CD14-positive monocyte (primary cell): ENCODE data around the gene PIK3AP1. TPM values are rescaled to one million over a fixed set of nuclear protein-coding genes. Genes with fewer than 3 reads are reported as not detected.

Experiments used
- DNase-seq, 3 donors: peaks; one replicate each; pipeline ENCODE4 v3.0.0-alpha.2; 2011 to 2022
- H2AFZ ChIP-seq: 2 replicates; pipeline ENCODE4 v1.6.0; 2012; ENCODE audit warnings: mild to moderate bottlenecking, low read depth, low read length, inconsistent platforms; ENCODE audit not compliant: insufficient read depth, poor library complexity, severe bottlenecking
- H3K27ac ChIP-seq, 2 donors: 1 replicate in 1 of 2; 2 replicates in 1 of 2; pipeline ENCODE4 v1.5.1; 2012 to 2013; ENCODE audit warnings: low read length in 2 of 2, control low read depth in 1 of 2, inconsistent platforms in 1 of 2, low read depth in 1 of 2, mild to moderate bottlenecking in 1 of 2
- H3K27me3 ChIP-seq, 2 donors: one replicate each; pipeline versions ENCODE4 v1.6.0 to v1.6.1; 2011 to 2013; ENCODE audit warnings: low read length in 2 of 2; ENCODE audit not compliant: control insufficient read depth in 2 of 2, insufficient read depth in 2 of 2
- H3K36me3 ChIP-seq, 2 donors: replicated peaks in 1 of 2; 1 replicate in 1 of 2; 2 replicates in 1 of 2; pipeline versions ENCODE4 v1.5.1 to v1.6.1; 2012 to 2013; ENCODE audit warnings: low read length in 2 of 2, control low read depth in 1 of 2, inconsistent platforms in 1 of 2, mild to moderate bottlenecking in 1 of 2; ENCODE audit not compliant: insufficient read depth in 2 of 2, control insufficient read depth in 1 of 2
- H3K4me1 ChIP-seq, 2 donors: 1 replicate in 1 of 2; 2 replicates in 1 of 2; pipeline versions ENCODE4 v1.5.1 to v1.6.1; 2012 to 2013; ENCODE audit warnings: low read length in 2 of 2, control low read depth in 1 of 2, inconsistent platforms in 1 of 2, mild to moderate bottlenecking in 1 of 2, moderate library complexity in 1 of 2; ENCODE audit not compliant: insufficient read depth in 2 of 2, control insufficient read depth in 1 of 2
- H3K4me2 ChIP-seq: replicated peaks from 2 replicates; pipeline ENCODE3; 2012; ENCODE audit warnings: low read length, moderate library complexity, mild to moderate bottlenecking; ENCODE audit not compliant: poor library complexity, severe bottlenecking; ENCODE audit errors: extremely low read depth
- H3K4me3 ChIP-seq, 3 experiments: fragments of 200-600 bp in 1 of 3; sonication (generic) in 1 of 3; replicated peaks in 1 of 3; 1 replicate in 2 of 3; 2 replicates in 1 of 3; pipeline ENCODE4 v1.5.1; 2011 to 2013; ENCODE audit warnings: low read length in 3 of 3, mild to moderate bottlenecking in 3 of 3, control low read depth in 2 of 3, low read depth in 2 of 3, inconsistent platforms in 1 of 3, moderate library complexity in 1 of 3
- H3K79me2 ChIP-seq: 2 replicates; pipeline ENCODE4 v1.6.0; 2012; ENCODE audit warnings: mild to moderate bottlenecking, control low read depth, inconsistent platforms, low read length, moderate library complexity; ENCODE audit not compliant: insufficient read depth
- H3K9ac ChIP-seq: 2 replicates; pipeline ENCODE4 v1.6.0; 2017; ENCODE audit warnings: low read length, mild to moderate bottlenecking; ENCODE audit not compliant: insufficient read depth, poor library complexity, severe bottlenecking
- H3K9me3 ChIP-seq, 2 donors: replicated peaks in 1 of 2; 1 replicate in 1 of 2; 2 replicates in 1 of 2; pipeline versions ENCODE4 v1.5.1 to v1.6.1; 2012 to 2013; ENCODE audit warnings: low read length in 2 of 2, control low read depth in 1 of 2; ENCODE audit not compliant: control insufficient read depth in 1 of 2, insufficient read depth in 1 of 2
- H4K20me1 ChIP-seq: 2 replicates; pipeline ENCODE4 v1.6.0; 2012; ENCODE audit warnings: mild to moderate bottlenecking, low read length, control low read depth, moderate library complexity; ENCODE audit not compliant: insufficient read depth
- H3K27ac Mint-ChIP-seq, 7 donors: one replicate each; pipeline ENCODE4 v1.8.0; 2020; ENCODE audit warnings: mild to moderate bottlenecking in 7 of 7, mixed read lengths in 7 of 7, moderate library complexity in 6 of 7, inconsistent platforms in 2 of 7
- H3K27me3 Mint-ChIP-seq, 3 donors: one replicate each; pipeline ENCODE4 v1.8.0; 2021 to 2022; ENCODE audit warnings: low read depth in 3 of 3, mild to moderate bottlenecking in 3 of 3, mixed read lengths in 3 of 3, moderate library complexity in 3 of 3, inconsistent platforms in 1 of 3
- H3K36me3 Mint-ChIP-seq, 2 donors: one replicate each; pipeline ENCODE4 v1.8.0; 2020; ENCODE audit warnings: mixed read lengths in 2 of 2, inconsistent platforms in 1 of 2, mild to moderate bottlenecking in 1 of 2
- H3K4me1 Mint-ChIP-seq: one replicate; pipeline ENCODE4 v1.8.0; 2020; ENCODE audit warnings: mild to moderate bottlenecking, mixed read lengths
- H3K4me3 Mint-ChIP-seq, 2 donors: one replicate each; pipeline ENCODE4 v1.8.0; 2020; ENCODE audit warnings: mild to moderate bottlenecking in 2 of 2, mixed read lengths in 2 of 2, moderate library complexity in 1 of 2
- H3K9me3 Mint-ChIP-seq, 7 donors: one replicate each; pipeline ENCODE4 v1.8.0; 2020 to 2022; ENCODE audit warnings: mixed read lengths in 7 of 7, mild to moderate bottlenecking in 6 of 7, moderate library complexity in 6 of 7, inconsistent platforms in 2 of 7
- WGBS: methylation state at CpG from one replicate; pipeline ENCODE4 v1.1.5; 2013; ENCODE audit warnings: missing lambda C conversion rate; ENCODE audit not compliant: insufficient coverage; 5-methylcytosine and 5-hydroxymethylcytosine counted together
- intact Hi-C, 2 donors: fragments of 100-400 bp; cut with micrococcal nuclease; formaldehyde crosslinking; loops; one replicate each; pipeline versions ENCODE4 v1.15.0 to v1.15.1; 2023
- polyA plus RNA-seq, 3 donors: library from polyadenylated mRNA; depleted of rRNA in 1 of 3; unstranded in 2 of 3; stranded (reverse) in 1 of 3; fragments of 300-500 nt in 2 of 3; fragments of >200 nt in 1 of 3; fragmentation: Illumina TruSeq in 2 of 3; gene quantifications; 1 replicate in 2 of 3; 2 replicates in 1 of 3; pipeline ENCODE4 v1.2.3, GENCODE V29; 2012 to 2021
- TF ChIP-seq, protein P1 (sequence below): fragments of 200-600 bp; IDR thresholded peaks from one replicate; pipeline ENCODE4 v1.8.0; 2022; ENCODE audit warnings: antibody characterized with exemption, mild to moderate bottlenecking

Gene PIK3AP1
- polyA plus RNA-seq, 3 donors: 95.5 to 157 (median 112) TPM

DNA sequence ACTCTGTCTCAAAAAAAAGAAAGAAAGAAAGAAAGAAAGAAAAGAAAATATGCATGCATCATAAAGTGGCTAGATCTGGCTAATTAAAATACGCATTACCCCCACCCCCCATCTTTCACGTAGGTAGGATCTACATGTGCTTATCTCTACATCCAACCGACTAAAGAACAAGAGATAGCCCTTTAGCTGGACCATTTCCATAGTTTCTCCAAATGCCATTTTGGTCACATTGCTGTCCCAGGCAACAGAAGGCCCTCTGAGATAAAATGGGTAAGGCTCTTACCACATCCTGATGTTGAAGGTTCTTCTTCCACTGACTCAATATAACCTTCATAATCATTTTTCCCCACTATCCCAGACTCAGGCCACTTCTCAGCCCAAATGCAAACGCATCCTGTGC, 31.5 kb downstream of the PIK3AP1 start:
- Mint-ChIP-seq H3K9me3 (peaks cover 0 to 4% (median 0%) of the 10 kb centered on the region in 7 donors), H3K4me1 (peaks cover 71% of the 10 kb centered on the region), H3K27me3 (peaks cover 0 to 1% (median 0%) of the 10 kb centered on the region in 3 donors), H3K4me3 (no peak overlapping the region), H3K36me3 (peaks cover 42 to 43% of the 10 kb centered on the region in 2 donors), H3K27ac (peak overlapping the region in 1 of 7 donors; percentile 22)
- Histone ChIP-seq H3K27ac (peak overlapping the region in 1 of 2 donors; percentile 37), H3K9me3 (no peaks in the 10 kb centered on the region), H3K27me3 (no peaks in the 10 kb centered on the region), H3K36me3 (peaks cover 0 to 7% of the 10 kb centered on the region in 2 donors), H3K4me1 (peaks cover 60 to 74% of the 10 kb centered on the region in 2 donors), H3K4me3 (no peak overlapping the region), H3K79me2 (peaks cover 97% of the 10 kb centered on the region), H4K20me1 (peaks cover 91% of the 10 kb centered on the region), H3K9ac (no peak overlapping the region), H3K4me2 (no peak overlapping the region), H2AFZ (no peak overlapping the region)
- 63% methylated on average over 1 of the region's 4 CpGs for WGBS
- DNase-seq: no peak
- intact Hi-C loops: no loop called here
- TF ChIP-seq, protein P1, sequence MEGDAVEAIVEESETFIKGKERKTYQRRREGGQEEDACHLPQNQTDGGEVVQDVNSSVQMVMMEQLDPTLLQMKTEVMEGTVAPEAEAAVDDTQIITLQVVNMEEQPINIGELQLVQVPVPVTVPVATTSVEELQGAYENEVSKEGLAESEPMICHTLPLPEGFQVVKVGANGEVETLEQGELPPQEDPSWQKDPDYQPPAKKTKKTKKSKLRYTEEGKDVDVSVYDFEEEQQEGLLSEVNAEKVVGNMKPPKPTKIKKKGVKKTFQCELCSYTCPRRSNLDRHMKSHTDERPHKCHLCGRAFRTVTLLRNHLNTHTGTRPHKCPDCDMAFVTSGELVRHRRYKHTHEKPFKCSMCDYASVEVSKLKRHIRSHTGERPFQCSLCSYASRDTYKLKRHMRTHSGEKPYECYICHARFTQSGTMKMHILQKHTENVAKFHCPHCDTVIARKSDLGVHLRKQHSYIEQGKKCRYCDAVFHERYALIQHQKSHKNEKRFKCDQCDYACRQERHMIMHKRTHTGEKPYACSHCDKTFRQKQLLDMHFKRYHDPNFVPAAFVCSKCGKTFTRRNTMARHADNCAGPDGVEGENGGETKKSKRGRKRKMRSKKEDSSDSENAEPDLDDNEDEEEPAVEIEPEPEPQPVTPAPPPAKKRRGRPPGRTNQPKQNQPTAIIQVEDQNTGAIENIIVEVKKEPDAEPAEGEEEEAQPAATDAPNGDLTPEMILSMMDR: no peak

DNA sequence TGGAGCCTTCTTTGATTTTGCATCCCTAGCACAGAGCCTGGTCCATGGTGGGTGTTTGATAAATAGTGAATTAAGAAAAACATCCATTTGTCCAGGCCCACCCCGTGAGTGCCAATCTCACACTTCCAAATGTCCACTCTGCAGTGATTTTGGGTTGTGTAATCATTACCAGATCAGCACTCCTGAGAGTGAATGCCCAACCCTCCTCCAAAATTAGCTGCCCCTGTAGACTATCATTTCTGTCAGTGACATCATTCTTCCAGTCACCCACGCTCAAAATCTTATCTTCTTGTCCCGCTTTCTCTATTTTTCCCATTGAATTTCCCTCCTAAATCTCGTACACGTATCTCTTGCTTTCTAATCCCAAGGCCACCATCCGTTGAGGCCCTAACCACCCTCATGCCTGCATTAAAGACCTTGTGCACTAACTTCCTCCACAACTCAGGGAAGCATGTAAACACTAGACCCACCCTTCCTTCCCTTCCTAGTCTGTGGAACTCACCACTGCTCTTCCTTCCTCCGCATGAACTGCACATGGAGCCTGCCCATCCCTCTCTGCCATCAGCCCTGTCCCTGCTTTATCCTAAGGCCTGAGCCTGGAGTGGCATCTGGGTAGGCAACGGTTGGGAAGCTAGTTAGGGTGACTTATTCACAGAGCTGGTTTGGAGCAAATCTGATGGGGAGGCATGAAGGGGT, 32.8 kb downstream of the PIK3AP1 start:
- no peak overlapping the region for H3K9ac ChIP-seq
- peaks cover 91% of the 10 kb centered on the region for H4K20me1 ChIP-seq
- peak overlapping the region; percentile 26 to 76 for H3K27ac ChIP-seq
- H3K9me3 Mint-ChIP-seq: peaks cover 0 to 4% (median 0%) of the 10 kb centered on the region in 7 donors
- no peak overlapping the region for H2AFZ ChIP-seq
- peaks cover 60 to 79% of the 10 kb centered on the region in 2 donors for H3K4me1 ChIP-seq
- H3K4me3 Mint-ChIP-seq: peak overlapping the region; percentile 22 to 72
- H3K9me3 ChIP-seq: no peaks in the 10 kb centered on the region
- peak overlapping the region; percentile 33 for H3K4me2 ChIP-seq
- no peaks in the 10 kb centered on the region for H3K36me3 ChIP-seq
- H3K36me3 Mint-ChIP-seq: peaks cover 39 to 40% of the 10 kb centered on the region in 2 donors
- peaks cover 97% of the 10 kb centered on the region for H3K79me2 ChIP-seq
- peak in 2 of 3 donors; percentile 43 to 44 for DNase-seq
- TF ChIP-seq, protein P1: no peak
- WGBS: 45% methylated on average over 5 of the region's 8 CpGs
- H3K27me3 Mint-ChIP-seq: peaks cover 0 to 1% (median 0%) of the 10 kb centered on the region in 3 donors
- no peaks in the 10 kb centered on the region for H3K27me3 ChIP-seq
- intact Hi-C loops: no loop called here
- peak overlapping the region in 1 of 3 experiments; percentile 37 for H3K4me3 ChIP-seq
- H3K4me1 Mint-ChIP-seq: peaks cover 74% of the 10 kb centered on the region
- H3K27ac Mint-ChIP-seq: peak overlapping the region; percentile 69 to 91 (median 80)
